ENCODE results near the gene TUBA4A. TPM values are rescaled to one million over a fixed set of nuclear protein-coding genes. Genes with fewer than 3 reads are reported as not detected.
"Not testable (repeated sequence)": the region's sequence is repeated elsewhere in the genome, so short reads cannot be mapped to it uniquely, and the experiment has no call there.

TUBA4A gene
- total and polyA plus RNA-seq, 7 donors: 291 to 707 (median 556) TPM

DNA sequence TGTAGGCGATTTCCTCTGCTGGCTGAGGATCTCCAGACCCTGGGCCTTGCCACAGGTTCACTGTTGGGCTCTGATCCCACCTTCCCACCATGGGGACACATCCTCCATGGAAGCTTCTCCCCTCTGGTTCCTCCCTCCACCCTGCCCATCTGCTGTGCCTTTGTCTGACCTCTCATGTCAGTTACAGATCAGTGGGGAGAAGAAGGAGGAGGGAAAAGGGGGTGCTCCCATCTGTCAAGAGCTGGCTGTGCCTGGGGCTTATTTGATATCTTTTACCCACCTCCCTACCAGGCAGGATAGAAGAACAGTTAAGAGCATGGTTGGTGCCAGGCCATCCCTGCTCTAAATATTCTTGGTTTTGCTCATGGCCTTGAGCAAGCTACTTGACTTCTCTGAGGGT lies 13.2 kb upstream of the TUBA4A start:
- H3K36me3 ChIP-seq (ENCODE audit: insufficient read depth in 1 of 2, low read depth in 1 of 2): no peaks in the 10 kb centered on the region
- H3K27ac ChIP-seq: no peak overlapping the region
- H3K9me3 ChIP-seq: no peaks in the 10 kb centered on the region
- intact Hi-C loops (cut with DNase I): no loop called here
- H3K27me3 ChIP-seq (ENCODE audit: insufficient read depth in 3 of 3, low read length in 2 of 3): no peaks in the 10 kb centered on the region
- TF ChIP-seq, protein P1, sequence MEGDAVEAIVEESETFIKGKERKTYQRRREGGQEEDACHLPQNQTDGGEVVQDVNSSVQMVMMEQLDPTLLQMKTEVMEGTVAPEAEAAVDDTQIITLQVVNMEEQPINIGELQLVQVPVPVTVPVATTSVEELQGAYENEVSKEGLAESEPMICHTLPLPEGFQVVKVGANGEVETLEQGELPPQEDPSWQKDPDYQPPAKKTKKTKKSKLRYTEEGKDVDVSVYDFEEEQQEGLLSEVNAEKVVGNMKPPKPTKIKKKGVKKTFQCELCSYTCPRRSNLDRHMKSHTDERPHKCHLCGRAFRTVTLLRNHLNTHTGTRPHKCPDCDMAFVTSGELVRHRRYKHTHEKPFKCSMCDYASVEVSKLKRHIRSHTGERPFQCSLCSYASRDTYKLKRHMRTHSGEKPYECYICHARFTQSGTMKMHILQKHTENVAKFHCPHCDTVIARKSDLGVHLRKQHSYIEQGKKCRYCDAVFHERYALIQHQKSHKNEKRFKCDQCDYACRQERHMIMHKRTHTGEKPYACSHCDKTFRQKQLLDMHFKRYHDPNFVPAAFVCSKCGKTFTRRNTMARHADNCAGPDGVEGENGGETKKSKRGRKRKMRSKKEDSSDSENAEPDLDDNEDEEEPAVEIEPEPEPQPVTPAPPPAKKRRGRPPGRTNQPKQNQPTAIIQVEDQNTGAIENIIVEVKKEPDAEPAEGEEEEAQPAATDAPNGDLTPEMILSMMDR (IDR thresholded peaks at IDR 0.05): no peak
- H3K4me3 ChIP-seq: no peak overlapping the region
- ATAC-seq (no peak), DNase-seq (no peak)
- H3K4me1 ChIP-seq: no peaks in the 10 kb centered on the region
- 75 to 87% (median 83%) methylated on average over 1 of the region's 1 CpG for WGBS, 3 donors

DNA sequence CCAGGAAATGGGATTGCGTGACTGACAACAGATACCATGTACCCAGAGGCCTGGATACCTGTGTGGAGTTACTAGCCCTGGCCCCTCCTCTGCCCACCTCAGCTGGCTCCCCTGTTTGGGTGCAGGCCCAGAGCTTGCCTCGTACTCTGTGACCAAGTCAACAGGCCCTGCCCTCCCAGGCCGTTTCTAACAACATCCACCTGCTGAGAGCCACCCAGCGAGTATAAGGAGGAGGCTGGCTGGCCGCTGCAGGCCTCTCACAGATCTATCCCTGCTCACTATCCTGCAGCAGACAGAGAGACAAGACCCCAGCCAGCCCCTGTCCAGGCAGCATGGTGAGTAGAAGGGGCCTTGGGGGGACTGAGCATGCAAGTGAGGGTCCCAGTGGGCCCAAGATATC lies 12.5 kb upstream of the TUBA4A start:
- no peaks in the 10 kb centered on the region for H3K36me3 ChIP-seq (ENCODE audit: insufficient read depth in 1 of 2, low read depth in 1 of 2)
- no peaks in the 10 kb centered on the region for H3K9me3 ChIP-seq
- TF ChIP-seq, protein P1 (IDR thresholded peaks at IDR 0.05): no peak
- no peak for ATAC-seq
- no peak for DNase-seq
- no peaks in the 10 kb centered on the region for H3K27me3 ChIP-seq (ENCODE audit: insufficient read depth in 3 of 3, low read length in 2 of 3)
- intact Hi-C loops (cut with DNase I): no loop called here
- no peaks in the 10 kb centered on the region for H3K4me1 ChIP-seq
- H3K27ac ChIP-seq: no peak overlapping the region
- no peak overlapping the region for H3K4me3 ChIP-seq
- WGBS, 3 donors: 72 to 74% (median 73%) methylated on average over 5 of the region's 5 CpGs

DNA sequence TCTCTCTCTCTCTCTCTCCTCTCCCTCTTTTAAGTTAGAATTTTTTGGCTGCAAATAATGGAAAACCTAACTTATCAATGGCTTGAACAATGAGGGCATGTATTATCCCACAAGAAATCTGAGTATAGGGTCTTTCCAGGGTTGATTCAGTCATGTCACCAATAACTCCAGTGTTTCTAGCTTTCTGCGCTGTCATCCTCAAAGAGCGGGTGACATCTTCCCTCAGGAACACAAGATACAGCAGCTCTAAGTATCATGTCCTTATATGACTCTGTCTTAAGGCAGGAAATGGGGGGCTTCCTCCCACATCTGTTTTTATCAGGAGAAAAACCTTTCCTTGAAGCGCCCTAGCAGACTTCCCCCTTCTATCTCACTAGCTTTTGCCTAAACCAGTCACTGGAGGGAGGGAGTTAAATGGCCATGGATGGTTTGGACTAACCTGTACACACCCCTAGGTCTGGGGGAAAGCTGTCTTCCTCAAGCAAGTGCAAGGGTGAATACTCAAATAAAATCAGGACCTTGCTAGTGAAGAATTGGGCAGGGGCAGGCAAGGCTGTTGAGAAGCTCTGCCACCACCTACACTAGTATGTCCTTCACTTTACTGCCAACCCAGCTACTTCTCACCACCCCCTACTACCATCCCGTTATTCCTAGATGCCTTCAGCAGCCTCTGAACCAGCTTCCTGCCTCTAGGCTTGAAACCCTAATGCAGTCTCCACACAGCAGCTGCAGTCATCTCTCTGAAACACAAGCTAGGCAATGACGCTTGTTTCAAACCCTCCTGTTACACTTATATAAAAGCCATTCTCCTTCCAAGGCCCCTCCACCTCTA lies 7.5 kb upstream of the TUBA4A start:
- no peak for ATAC-seq
- Histone ChIP-seq H3K4me1 (no peaks in the 10 kb centered on the region), H3K36me3 (ENCODE audit: insufficient read depth in 1 of 2, low read depth in 1 of 2) (no peaks in the 10 kb centered on the region), H3K9me3 (no peaks in the 10 kb centered on the region), H3K27ac (no peak overlapping the region), H3K4me3 (no peak overlapping the region), H3K27me3 (ENCODE audit: insufficient read depth in 3 of 3, low read length in 2 of 3) (no peaks in the 10 kb centered on the region)
- intact Hi-C loops (cut with DNase I): no loop called here
- TF ChIP-seq, protein P1 (IDR thresholded peaks at IDR 0.05): no peak
- no peak for DNase-seq
- WGBS, 3 donors: 56 to 60% (median 56%) methylated on average over 5 of the region's 5 CpGs

DNA sequence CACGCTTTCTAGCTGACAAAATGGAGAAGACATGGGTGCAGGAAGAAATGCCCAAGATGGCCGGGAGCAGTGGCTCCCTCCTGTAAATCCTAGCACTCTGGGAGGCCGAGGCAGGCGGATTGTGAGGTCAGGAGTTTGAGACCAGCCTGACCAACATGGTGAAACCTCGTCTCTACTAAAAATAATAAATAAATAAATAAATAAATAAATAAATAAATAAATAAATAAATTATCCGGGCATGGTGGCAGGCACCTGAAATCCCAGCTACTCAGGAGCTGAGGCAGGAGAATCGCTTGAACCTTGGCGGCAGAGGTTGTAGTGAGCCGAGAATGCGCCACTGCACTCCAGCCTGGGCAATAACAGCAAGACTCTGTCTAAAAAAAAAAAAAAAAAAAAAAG lies 5.2 kb upstream of the TUBA4A start:
- H3K36me3 ChIP-seq (ENCODE audit: insufficient read depth in 1 of 2, low read depth in 1 of 2); H3K9me3 ChIP-seq; H3K4me1 ChIP-seq; ATAC-seq; intact Hi-C loops (cut with DNase I); H3K4me3 ChIP-seq; DNase-seq; H3K27ac ChIP-seq; H3K27me3 ChIP-seq (ENCODE audit: insufficient read depth in 3 of 3, low read length in 2 of 3): not testable (repeated sequence)
- 83 to 89% (median 85%) methylated on average over 10 of the region's 10 CpGs for WGBS, 3 donors

DNA sequence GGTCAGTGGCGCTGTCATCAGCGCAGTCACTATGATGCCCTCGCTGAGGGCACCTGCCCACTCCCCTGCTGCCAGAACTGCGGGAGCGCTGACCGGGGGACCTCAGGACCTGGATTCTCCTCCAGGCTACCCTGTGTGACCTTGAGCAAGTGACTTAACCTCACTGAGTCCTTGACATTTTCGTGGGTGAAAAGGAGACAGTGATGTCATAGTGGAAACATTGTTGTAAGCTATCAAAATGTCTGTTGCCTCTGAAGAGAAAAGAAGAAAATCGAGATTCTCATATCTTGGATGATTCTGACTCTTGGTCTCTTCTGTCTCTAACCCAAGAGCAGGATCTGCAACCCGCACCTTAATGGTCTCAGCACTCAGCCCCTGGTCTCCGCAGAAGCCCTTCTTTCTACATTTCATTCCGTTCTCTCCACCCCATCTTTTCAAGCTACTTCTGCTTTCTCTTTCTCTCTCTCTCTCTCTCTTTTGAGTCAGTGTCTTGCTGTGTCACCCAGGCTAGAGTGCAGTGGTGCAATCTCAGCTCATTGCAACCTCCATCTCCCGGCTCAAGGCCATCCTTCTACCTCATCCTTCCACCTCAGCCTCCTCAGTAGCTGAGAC lies 978 bp upstream of the TUBA4A start:
- Histone ChIP-seq H3K9me3 (no peaks in the 10 kb centered on the region), H3K27me3 (ENCODE audit: insufficient read depth in 3 of 3, low read length in 2 of 3) (no peaks in the 10 kb centered on the region), H3K4me1 (peaks cover 26% of the 10 kb centered on the region), H3K27ac (peak overlapping the region; percentile 94), H3K36me3 (ENCODE audit: insufficient read depth in 1 of 2, low read depth in 1 of 2) (peaks cover 0 to 25% of the 10 kb centered on the region in 2 donors), H3K4me3 (peak overlapping the region; percentile 75)
- WGBS, 3 donors: 23 to 26% (median 24%) methylated on average over 12 of the region's 12 CpGs
- intact Hi-C loops (cut with DNase I): loop anchor here in 1 of 2 donors (2.0 kb wide), 1 partner anchor 18 kb away; no protein-coding TSS in a partner anchor
- DNase-seq (no peak), ATAC-seq (peak; percentile 3 to 6 (median 4))
- TF ChIP-seq, protein P1 (IDR thresholded peaks at IDR 0.05): no peak
